NCI-H2196 treated with DMSO at 0.1 percent for 48 hours (cell line): ENCODE results near the gene MBD1.
A peak's percentile ranks its signal among the peaks of the same experiment; 100 is the strongest.
"Not testable (repeated sequence)": the region's sequence is repeated elsewhere in the genome, so short reads cannot be mapped to it uniquely, and the experiment has no call there.

Experiments used
- DNase-seq: peaks from one replicate; lab custom pipeline; 2025; ENCODE audit not compliant: unreplicated experiment; lab: John Stamatoyannopoulos, UW

The MBD1 gene

GRCh38 chr18:50297621-50298442 lies 16.5 kb upstream of the MBD1 start:
- peak; percentile 67 for DNase-seq

DNA sequence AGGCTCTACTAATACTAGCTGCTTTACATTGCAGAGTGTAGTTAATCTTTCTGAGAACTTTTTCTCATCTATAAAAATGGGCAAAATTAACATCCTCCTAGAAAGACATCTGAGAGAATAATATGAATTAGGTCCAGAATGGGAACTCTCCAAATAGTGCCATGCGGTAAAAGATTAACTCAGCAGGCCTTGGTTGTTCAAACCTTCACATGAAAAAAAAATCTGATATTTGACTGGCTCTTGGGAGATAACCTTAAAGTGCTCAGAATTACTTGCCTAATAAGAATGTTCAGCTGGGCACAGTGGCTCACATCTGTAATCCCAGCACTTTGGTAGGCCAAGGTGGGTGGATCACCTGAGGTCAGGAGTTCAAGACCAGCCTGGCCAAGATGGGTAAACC lies 11.7 kb upstream of the MBD1 start:
- no peak for DNase-seq

GRCh38 chr18:50289108-50289443 lies 7.8 kb upstream of the MBD1 start:
- no peak for DNase-seq

DNA sequence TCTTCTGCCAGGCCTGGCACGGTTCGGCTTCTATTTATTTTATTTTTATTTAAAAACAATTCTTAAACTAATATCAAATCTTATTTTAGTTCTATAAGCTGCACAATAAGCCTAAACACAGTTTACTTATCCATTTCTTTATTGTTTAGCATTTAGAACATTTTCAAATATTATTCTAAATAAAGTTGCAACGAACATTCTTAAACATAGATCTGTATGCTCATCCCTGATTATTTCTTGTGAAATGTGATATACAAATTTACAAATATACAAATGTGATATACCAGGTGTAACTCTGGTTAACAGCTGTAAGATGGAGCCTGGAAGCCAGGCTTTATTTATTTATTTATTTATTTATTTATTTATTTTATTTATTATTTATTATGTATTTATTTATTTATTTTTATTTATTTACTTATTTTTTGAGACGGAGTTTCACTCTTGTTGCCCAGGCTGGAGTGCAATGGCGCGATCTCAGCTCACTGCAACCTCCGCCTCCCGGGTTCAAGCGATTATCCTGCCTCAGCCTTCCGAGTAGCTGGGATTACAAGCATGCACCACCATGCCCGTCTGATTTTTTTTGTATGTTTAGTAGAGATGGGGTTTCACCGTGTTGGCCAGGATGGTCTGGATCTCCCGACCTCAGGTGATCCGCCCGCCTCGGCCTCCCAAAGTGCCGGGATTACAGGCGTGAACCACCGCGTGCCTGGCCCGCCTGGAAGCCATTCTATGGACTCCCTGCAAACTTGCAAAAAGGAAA lies 7.2 kb upstream of the MBD1 start:
- not testable (repeated sequence) for DNase-seq

- peak; percentile 95 for DNase-seq
Observed at GRCh38 chr18:50287441-50288347, 6.4 kb upstream of the MBD1 start, which contains the start of gene CXXC1. Gene CXXC1, minus strand, starts transcription at chr18:50287692. Its CDS starts 103 bp downstream, at chr18:50287589.

DNA sequence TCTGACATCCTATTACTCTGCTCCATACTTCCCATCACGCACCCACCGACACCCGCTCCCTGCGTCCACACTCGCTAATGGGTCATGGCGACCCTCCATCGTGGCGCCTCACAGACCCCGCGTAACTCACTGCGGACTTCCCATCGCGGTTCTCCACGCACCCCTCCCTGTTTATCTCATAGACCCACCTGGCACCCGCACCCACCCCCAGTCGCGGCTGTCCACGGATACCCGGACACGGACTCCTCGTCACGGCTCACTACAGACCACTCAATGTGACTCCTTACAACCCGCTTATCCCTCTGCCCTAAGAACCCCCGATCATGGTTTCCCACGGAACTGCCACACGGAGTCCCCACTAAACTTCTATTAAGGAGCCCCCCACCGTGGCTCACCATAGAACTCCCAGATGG lies 5.7 kb upstream of the MBD1 start:
- no peak for DNase-seq

- no peak for DNase-seq
Observed at GRCh38 chr18:50286391-50287027, 5.2 kb upstream of the MBD1 start.

GRCh38 chr18:50285631-50286321 lies 4.5 kb upstream of the MBD1 start:
- DNase-seq: no peak

- DNase-seq: no peak
Observed at GRCh38 chr18:50285071-50285470, 3.7 kb upstream of the MBD1 start.

DNA sequence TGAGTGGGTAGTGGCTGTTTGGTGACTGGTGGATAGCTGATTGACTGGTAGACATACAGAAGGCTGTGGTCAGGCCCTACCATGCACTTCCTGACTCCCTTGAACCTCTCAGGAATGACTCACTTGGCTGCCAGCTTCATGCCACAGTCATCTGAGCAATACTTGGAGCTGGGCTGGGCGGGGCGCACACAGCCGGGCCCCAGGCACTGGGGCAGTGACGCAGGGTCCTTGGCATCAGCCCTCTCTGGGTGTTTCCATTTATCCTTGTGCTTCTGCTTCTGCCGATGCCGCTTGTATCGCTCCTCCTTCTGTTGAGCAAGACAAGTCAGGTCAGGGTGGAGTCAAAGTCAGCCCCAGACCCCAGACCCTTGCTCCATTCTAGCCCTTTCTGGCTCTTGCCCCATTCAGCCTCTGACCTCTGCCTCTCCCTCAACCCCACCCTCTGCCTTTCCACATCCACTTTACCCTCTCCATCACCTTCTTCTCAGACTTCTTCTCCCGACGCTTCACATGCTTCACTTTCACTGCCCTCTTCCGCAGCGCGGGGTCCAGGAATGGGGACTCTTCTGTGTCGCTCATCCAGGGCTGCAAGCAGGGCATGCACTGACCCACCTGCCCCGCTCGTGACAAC lies 3.0 kb upstream of the MBD1 start:
- no peak for DNase-seq

DNA sequence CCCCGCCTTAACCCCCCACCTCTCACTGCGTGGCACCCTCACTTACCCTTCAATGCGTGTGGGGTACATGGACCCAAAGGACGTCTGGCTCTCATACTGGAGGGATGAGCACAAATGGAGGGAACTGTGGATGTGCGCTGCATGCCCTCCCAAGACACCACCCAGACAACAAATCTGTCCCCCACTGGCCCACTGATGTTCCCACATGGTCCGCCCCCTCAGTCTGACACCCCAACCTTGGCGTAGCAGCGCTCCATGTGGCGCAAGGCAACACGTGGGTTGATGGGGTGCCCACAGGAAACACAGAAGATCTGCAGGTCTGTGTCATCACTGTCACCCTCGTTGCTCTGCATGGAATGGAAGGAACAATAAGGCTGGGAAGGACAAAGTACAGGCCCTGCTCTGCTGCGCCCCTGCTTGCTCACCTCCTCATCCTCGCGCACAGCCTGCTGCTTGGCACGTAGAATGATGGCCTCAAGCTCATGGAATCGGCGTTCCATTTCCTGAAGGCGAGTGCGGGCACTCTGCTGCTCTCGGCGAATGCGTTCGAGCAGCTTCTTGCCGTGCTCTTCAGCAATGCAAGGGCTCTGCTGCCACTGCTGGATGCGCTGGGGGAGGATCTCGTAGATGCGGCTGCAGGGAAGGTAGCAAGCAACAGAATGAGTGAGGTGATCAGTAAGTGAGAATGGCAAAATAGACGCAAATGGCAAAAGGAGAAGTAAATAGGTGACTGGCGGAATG lies 2.3 kb upstream of the MBD1 start:
- DNase-seq: no peak

DNA sequence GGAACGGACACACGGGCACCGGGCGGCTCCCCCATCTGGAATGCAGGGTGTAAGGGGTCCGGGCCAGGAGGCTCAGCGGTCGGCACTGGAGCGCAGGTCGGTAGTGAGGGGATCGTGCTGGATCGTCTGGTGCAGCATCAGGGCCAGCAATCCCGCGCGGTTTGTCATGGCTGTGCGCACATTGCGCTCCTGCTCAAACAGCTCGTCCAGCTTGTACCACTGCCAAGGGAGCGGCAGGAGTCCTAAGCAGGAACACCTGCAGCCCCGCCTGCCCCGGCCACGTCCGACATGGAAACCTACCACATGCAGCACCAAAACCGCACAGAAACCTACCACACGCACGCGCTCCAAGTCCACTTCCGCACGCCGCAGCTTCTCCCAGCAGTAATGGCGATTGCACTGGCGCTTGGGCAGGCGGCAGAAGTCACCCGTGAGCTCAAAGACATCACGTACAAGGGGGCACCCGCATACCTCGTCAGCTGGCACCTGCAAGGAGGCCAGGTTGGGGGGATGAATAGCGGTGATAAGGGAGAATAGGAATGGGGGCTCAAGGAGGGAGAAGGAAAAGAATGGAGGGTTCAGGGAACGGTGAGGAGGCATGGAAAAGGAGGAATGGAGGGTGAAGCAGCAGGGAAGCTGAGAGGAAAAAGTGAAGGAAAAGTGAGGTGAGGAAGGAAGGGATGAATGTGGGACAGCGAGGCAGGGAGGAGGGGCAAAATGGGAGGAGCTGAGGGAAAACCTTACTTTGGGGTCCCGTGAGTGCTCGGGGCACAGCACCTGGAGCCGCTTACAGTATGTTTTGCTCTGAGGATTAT lies 1.4 kb upstream of the MBD1 start:
- DNase-seq: no peak

DNA sequence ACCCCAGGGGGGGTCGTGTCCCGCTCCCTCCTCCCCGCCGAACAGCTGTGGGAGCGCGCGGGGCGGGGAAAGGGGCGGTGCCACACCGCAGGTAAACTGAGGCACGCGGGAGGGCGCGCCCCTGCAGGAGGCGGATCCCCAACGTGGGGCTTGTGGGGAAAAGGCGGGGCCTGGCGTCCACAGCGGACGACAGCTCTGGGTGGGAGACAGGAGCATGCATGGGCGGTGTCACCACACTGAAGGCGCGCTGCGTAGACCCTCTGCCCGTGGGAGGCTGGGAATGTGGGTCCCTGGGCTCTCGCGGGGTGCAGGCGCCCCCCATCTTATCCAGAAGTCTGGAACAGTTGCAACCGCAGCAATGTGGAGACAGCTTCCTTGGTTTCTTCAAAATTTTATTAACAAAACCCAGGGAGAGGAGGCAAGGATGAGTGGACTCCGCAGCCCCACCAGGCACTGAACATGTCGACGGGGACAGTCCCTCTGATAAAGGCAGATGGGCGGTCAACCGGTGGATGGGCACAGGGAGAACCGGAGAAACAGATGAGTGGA lies 723 bp upstream of the MBD1 start:
- DNase-seq: no peak

DNA sequence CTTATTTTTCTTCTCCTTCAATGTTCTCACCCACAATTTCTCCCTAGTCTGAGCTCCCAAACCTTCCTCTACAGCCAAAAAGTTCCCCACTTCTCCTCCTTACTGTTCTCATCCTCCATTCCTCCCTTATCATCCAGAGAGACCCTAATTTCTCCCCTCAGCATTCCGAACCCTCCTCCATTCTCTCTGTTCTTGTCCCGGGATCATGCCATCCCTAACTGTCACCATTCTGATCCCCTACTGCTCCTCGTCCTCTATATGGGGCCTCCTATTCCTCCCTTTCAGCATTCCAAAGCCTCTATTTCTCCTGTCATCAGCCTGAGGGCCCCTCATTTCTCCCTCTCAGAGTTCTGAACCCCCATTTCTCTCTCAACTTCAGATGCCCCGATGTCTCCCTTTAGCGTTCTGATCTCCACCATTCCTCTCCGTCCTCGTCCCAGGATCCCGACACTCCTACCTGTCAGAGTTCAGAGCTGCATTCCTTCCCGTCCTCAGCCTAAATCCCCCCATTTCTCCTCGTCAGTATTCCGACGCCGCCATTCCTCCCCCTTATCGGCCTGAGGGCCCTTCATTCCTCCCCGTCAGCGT lies 522 bp downstream of the MBD1 start:
- DNase-seq: no peak

DNA sequence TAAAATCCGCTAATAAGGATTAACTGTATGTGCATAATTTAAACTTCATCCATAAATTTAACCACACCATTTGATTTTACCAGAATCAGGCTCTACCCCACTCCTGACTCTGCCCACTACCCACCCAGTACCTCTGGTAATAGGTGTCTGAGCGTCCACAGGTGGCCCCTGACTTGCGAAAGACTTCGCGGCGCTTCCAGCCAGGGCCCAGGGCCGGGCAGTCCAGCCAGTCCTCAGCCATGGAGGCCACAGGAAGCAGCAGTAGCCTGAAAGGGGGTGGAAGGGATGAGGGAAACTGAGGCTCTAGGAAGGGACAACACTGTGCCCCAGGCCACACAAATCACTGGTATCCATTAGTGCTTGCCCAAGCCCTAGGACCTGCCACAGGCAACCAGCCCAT lies 1.6 kb downstream of the MBD1 start:
- DNase-seq: no peak

DNA sequence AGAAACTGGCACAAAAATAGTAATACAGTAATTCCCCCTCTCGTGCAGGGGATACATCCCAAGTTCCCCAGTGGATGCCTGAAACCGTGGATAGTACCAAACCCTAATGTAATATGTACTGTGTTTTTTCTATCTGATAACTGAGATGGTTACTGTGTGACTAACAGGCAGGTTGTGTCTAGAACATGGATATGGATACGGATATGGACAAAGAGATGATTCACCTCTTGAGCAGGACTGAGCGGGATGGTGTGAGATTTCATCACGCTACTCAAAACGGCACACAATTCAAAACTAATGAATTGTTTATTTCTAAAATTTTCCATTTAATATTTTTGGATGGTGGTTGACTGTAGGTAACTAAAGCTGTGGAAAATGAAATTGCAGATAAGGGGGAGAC lies 3.4 kb downstream of the MBD1 start:
- no peak for DNase-seq

DNA sequence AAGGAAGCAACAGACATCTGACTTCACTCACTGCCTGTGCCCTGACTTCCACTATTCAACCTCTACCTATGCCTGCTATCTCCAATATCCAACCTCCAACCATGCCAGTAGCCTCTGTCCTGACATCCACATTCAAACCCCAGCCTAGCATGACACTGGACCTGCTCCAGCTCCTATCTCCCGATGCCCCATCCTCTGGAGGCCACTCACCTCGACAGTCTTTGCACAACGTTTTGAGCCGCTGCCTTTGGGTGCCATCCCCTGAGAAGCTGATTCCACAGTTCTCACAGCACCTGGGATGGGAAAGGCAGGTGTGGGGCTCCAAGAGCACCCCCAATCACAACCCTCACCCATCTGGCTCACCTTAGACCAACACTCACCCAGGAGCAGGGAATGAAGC lies 4.9 kb downstream of the MBD1 start:
- no peak for DNase-seq
